ENCODE measurements around the gene HHIPL1.

GRCh38 chr14:99679996-99680395 is 35.1 kb downstream of the HHIPL1 start:
- TF ChIP-seq CTCF (IDR thresholded peaks at IDR 0.05), result no peak
- no peak for TF ChIP-seq POLR2AphosphoS5 (IDR thresholded peaks at IDR 0.05)
